HL-60/S4 treated with phorbol 12-myristate 13-acetate at 8.2 ng/mL for 4 days and 3 days (cell line): ENCODE measurements around the gene RORB.

Source experiments
- in situ Hi-C: fragments of 300-500 bp; cut with MboI; formaldehyde crosslinking; loops from 2 replicates; pipeline ENCODE4 v1.15.0; 2022; ENCODE audit warnings: low sequenced_read_pairs

The RORB gene

DNA sequence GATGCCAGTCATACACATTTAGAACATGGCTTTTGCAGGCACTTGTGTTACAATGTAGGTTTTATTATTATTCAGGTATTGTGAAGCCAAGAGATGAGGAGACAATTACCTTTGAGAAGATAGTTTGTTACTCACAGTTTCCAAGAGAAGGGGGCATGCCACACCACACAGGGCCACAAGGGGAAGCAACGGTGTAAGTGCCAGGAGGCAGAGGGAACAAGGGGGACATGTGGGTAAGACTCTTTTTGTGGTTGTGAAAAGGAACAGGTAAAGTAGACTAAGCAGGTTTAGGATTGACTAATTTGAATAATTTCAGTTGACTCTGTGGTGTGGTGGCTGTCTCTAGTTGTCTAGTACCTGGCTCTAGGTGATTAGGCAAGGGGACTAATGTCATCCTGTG lies 199.4 kb downstream of the RORB start:
- in situ Hi-C loops: no loop called here

DNA sequence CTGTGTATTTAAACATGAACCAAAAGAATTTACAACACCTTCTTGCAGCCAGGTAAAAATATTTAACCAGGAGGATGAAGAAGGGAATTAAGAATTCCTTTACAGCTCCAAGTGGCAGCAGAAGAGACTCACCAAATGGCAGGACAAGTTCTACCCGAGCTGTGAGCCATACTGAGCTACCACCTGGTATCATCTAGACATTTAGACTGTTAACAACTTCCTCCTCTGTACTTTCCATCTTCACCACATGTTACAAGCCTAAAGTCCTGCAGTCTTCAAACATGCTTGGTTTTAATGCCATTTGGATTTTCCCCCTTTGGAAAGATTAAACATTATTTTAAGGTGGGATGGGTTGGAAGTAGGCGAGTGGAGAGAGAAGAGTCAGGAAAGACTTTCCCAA lies 200.4 kb downstream of the RORB start:
- in situ Hi-C loops: no loop called here

DNA sequence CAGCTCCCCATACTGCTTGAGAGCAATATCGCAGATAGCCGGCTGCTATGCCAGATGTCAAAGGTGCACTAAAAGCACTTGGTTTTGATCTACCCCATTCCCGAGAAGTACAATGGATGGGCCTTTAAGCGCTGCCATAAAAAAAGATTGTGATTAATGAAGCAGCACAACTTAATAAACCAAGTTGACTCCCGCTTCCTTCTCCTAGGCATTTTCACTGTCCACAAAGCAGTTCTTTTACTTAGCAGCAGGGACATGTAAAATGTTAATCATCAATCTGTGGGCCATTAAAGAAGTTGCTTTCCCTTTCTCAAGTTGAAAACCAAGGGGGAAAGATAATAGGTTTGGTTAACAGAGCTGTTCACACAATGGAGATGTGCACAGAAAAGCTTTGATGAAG lies 214.2 kb downstream of the RORB start:
- in situ Hi-C loops: no loop called here

DNA sequence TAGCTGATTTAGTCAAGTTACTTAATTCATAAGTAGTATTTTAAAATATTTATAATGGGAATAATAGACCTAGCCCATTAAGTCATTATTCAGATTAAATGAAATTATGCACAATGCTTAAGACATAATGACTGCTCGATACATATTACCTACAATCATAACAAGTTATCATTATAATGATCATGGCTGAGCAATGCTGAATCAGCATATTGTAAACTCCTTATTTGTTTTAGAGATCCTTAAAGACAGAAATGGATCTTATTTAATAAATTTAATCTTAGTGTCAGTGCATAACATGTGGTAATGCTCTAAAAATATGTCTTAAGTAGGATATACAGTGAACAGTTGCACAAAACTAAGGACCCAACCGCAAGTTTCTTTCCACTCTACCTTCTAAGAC lies 221.6 kb downstream of the RORB start:
- in situ Hi-C loops: no loop called here

DNA sequence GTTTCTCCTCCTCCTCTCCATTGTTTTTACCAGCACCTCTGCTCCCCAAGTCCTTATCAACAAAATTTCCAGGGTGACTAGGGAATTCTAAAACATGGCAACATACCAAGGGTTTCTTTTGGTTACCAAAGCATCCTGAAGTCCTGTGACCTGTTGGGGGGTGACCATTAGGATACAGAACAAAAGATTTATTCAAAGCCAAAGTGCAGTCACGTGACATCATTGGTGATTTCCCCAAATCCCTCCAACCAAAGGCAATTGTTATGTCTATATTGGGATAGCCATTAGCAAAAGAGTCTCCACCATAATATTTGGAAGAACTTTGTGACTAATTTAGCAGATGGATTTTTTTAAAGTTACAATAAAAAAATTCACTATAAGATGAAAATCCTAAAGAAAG lies 222.2 kb downstream of the RORB start:
- in situ Hi-C loops: no loop called here

DNA sequence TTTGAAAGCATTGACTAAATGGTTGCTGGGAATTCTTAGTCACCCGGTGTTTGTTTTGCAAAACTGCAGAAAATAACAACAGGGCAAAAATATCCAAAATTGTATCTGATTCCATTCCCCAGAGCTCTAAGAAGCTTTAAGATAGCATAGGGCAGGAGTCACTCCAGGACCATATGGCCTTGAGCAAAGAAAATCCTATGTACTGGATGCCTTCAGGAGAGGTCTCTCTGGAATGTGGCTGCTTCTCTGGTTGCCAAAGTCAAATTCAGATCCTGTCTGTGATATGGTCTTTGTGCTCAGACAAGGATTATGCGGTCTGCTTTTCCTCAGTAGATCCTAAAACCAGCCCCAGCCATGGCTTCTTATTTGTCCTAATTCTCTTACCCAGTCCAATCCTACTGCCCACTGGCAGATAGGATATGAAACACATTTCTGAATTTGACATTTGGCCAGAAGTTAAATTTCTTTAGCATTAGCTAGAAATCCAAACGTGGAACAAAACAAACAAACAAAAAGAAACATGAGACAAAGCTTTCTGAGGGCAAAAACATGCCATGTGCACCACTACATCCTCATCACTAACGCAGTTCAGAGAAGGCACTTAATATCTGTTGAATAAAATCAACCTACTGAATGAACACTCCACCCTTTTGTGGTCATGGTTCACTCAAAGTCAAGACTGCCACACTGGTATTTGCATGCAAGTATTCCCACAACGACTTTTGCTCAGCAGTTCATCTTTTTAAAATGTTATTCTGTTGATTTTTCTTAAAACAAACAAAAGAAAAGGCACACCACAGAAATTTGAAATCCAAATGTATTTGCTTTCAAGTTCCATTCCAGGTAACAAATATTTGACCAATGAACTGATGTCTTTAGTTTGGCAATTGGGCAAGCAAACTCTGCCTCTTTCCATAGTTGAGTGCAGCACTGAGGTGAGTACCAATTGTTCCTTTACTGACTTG lies 224.8 kb downstream of the RORB start:
- in situ Hi-C loops: no loop called here

DNA sequence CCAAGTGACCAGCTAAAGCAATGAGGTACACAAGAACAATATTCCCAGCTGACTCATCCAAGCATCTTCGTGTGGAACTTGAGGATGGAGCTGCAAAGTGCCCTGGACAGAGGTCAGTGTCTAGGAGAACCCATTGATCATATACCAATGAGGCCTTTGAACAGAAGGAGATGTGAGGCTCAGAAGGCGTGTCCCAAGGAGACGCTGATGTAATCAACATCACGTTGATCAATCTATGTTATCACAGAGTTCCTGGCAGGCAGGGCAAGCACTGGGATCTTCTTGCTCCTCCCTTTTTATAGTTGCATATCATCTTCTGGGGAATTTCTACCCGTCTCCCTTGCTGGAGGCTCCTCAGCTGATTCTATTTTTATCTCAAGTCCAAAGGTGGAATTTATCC lies 227.2 kb downstream of the RORB start:
- in situ Hi-C loops: no loop called here

DNA sequence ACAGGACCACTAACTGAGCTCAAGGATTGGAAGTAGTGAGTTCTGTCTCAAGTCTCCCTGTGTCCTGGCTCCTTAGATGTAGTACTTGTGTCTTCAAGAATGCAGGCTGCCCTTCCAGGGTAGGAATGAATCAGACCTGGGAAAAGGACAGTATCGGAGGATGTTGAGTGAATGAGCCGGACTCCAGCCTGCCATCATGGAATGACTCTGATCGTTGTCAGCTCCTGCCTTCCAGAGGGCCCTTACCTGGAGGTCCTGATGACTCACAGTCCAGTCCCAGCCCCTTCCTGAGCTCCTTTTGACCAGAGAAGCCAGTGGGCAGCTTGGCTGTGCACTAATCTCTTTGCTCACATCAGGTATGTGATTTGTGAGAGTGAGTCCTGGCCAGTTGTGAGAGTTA lies 229.4 kb downstream of the RORB start:
- in situ Hi-C loops: no loop called here

DNA sequence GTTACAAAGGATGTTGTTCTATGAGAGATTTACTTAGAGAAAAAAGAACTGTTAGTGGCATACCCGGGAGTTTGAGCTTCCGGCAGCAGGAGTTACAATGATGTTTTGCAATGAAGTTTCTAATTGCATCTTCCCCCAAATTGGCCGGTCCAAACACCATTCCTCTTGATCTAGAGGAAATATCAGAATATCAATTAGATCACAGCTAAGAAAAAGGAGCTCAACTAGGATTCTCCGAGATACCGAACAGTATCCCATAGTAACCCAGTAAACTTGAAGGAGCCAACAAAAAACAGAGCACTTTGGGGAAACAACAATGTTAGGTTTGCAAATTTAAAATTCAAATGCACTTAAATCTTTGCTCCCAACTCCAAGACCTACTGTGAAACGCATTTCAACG lies 231.0 kb downstream of the RORB start:
- in situ Hi-C loops: no loop called here

DNA sequence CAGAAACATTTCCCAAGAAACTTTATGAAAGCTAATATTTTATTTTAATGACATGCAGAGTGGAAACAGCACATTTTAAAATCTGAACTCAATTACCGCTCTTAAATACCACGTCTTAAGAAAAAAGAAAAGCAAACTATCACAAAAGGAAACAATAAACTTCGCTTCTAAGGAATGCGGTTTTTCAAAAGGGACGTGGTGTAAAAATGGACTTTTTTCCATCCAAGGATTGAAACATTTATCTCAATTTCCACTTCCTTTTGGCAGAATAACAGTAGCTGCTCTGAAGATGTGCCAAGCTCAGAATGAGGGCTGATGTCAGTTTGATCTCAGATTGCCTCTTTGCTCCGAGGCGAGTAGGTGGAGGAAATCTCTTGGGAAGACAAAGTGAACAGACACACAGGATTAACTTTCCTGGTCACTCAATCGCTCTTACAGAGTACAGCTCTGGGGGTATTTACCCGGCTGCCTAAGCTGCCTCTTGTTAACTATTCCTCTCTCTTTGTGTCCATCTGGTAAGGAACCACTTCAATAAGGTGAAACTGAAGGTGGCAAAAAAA lies 232.1 kb downstream of the RORB start:
- in situ Hi-C loops: no loop called here

DNA sequence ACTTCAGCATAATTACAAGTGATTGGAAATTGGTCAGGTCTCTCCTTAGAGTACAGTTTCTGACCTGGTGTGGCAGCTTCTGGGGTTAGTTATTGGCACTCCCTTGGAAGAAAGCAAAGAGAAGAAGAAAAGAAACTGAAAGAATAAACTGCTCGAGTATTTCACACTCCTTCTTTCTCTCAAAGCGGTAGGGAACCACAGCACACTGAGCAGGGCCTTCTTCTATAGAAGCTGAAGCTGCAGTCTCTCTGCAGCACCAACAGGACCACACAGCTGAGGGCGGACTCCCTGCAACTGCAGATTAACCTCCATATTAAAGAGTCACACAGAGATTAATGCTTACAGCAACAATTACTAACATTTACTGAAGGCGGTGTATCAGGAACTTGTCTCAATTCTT lies 238.6 kb downstream of the RORB start:
- in situ Hi-C loops: no loop called here

DNA sequence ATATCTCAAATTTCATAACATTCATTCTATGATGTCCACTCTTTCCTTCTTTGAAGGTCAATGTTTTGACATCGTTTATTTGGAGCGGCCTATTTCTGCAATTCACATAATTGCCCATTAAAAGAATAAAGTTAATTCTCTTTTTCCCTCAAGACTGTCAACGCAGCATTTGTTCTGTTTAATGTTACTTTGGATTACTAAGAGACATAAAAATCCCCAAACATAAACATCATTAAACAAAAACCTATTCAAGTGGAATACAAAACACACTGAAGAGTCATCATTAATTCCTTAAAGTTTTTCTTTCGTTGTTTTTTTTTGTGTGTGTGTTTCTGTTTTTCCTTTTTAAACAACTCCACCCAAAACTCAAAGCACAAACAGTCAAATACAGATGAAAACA lies 239.5 kb downstream of the RORB start:
- in situ Hi-C loops: no loop called here

DNA sequence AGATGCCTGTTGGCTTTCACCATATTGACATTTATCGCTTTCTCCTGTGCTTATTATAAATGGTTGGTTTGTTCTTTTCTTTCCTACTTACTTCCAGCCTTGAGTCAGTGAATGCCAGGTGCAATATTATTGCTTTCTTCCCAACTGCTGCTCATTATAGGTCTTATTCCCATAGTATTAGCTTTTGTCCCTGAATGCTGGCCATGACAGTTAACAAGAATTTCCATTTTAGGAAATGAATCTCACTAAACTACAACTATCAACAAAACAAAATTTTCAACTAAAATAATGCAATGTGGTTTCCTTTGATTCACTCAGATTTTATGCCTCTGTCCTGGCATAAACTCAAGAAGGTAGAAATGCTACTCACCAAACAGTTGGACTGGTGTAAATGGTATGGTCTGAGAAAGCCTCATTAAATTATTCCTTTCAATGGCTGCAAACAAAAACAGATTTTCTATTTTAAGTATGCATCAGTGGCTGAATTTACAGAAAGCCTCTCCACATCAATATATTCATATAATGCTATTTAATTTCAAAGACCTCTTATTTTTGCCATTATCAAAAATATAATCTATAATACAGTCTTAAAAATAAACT lies 245.2 kb downstream of the RORB start:
- in situ Hi-C loops: no loop called here
